Endodermal cell (in vitro differentiated cells): ENCODE measurements around the gene RASL10B. TPM values are rescaled to one million over a fixed set of nuclear protein-coding genes. Genes with fewer than 3 reads are reported as not detected.

Experiments
- DNase-seq: peaks from one replicate; pipeline ENCODE4 v3.0.0-alpha.2; 2017
- H3K27ac ChIP-seq: 2 replicates; pipeline ENCODE4 v1.5.1; 2013; ENCODE audit warnings: mild to moderate bottlenecking, low read depth, low read length, moderate library complexity
- H3K27me3 ChIP-seq: 2 replicates; pipeline ENCODE4 v1.6.1; 2013; ENCODE audit warnings: mild to moderate bottlenecking, low read length, moderate library complexity; ENCODE audit not compliant: insufficient read depth, control insufficient read depth, poor library complexity, severe bottlenecking
- H3K36me3 ChIP-seq: 2 replicates; pipeline ENCODE4 v1.7.0; 2013; ENCODE audit warnings: mild to moderate bottlenecking, low read length, moderate library complexity; ENCODE audit not compliant: control insufficient read depth, insufficient read depth
- H3K4me1 ChIP-seq: one replicate; pipeline ENCODE4 v1.7.0; 2013; ENCODE audit warnings: low read length; ENCODE audit not compliant: control insufficient read depth, insufficient read depth
- H3K4me3 ChIP-seq: 2 replicates; pipeline ENCODE4 v1.5.1; 2013; ENCODE audit warnings: mild to moderate bottlenecking, low read length, moderate library complexity
- H3K9ac ChIP-seq: 2 replicates; pipeline ENCODE4 v1.6.1; 2013; ENCODE audit warnings: mild to moderate bottlenecking, low read length, moderate library complexity; ENCODE audit not compliant: poor library complexity, severe bottlenecking; ENCODE audit errors: extremely low read depth
- H3K9me3 ChIP-seq: 2 replicates; pipeline ENCODE4 v1.6.1; 2013; ENCODE audit warnings: mild to moderate bottlenecking, low read length, moderate library complexity; ENCODE audit not compliant: control insufficient read depth
- H3K27ac Mint-ChIP-seq: 2 replicates; pipeline ENCODE4 v1.8.0; 2020; ENCODE audit warnings: mixed read lengths
- H3K27me3 Mint-ChIP-seq: 2 replicates; pipeline ENCODE4 v1.8.0; 2021; ENCODE audit warnings: mild to moderate bottlenecking, mixed read lengths; ENCODE audit not compliant: insufficient read depth
- H3K36me3 Mint-ChIP-seq: 2 replicates; pipeline ENCODE4 v1.8.0; 2020; ENCODE audit warnings: low read depth, mixed read lengths
- H3K4me1 Mint-ChIP-seq: 2 replicates; pipeline ENCODE4 v1.8.0; 2020; ENCODE audit warnings: mixed read lengths
- H3K4me3 Mint-ChIP-seq: 2 replicates; pipeline ENCODE4 v1.8.0; 2020; ENCODE audit warnings: mild to moderate bottlenecking, moderate library complexity, mixed read lengths
- H3K9me3 Mint-ChIP-seq: 2 replicates; pipeline ENCODE4 v1.8.0; 2020; ENCODE audit warnings: mild to moderate bottlenecking, mixed read lengths
- WGBS, 2 experiments: methylation state at CpG; one replicate each; pipeline versions ENCODE4 v1.1.5 to v1.1.7; 2013; ENCODE audit warnings: missing lambda C conversion rate in 2 of 2, mixed read lengths in 1 of 2; ENCODE audit not compliant: insufficient coverage in 1 of 2, insufficient read length in 1 of 2; 5-methylcytosine and 5-hydroxymethylcytosine counted together
- total RNA-seq, 2 donors: library from RNA; stranded (reverse); fragmentation: NEBNext Ultra II Directional in 1 of 2; extraction: Animal tissue kit (Norgen Biotek cat#: 25700) in 1 of 2; gene quantifications; 2 replicates in 1 of 2; 3 replicates in 1 of 2; pipeline ENCODE4 v1.2.1, GENCODE V29; 2021
- TF ChIP-seq, protein P1 (sequence below): fragments of 200-600 bp; sonication (generic); conservative IDR thresholded peaks from 2 replicates; pipeline ENCODE4 v1.5.0; 2021; ENCODE audit warnings: antibody characterized with exemption, mild to moderate bottlenecking

Gene RASL10B
- total RNA-seq, 2 donors from 2014 or later = 28.6 to 31.9 TPM

DNA sequence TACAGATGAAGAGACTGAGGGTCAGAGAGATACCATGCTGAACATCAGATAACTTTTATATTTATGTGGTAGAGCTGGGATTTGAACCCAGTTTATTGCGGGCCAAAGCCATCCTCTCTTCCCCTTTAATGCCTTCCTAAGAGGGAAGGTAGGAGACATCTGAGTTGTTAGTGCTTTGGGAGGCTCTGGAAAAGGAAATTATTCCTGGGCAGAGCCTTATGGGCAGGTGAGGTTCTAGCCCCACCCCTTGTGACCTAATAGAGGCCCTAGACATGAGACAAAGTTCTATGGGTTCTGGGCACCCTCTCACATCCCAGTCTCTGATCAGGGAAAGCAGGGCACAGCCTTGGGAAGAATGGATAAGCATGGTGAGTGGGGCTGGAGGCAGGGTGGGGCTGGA is 29.1 kb downstream of the RASL10B start, which contains the start of gene C17orf50:
Gene C17orf50, plus strand, starts transcription at position 301 of the 400 bp plus-strand sequence. Its CDS starts 55 bp downstream, at position 356.
- Histone ChIP-seq H3K4me3 (no peak within 1 kb of the TSS), H3K36me3 (no peaks in the 10 kb centered on the region), H3K27me3 (no peaks in the 10 kb centered on the region), H3K4me1 (no peaks in the 10 kb centered on the region), H3K9ac (no peak within 1 kb of the TSS), H3K9me3 (no peaks in the 10 kb centered on the region), H3K27ac (no peak within 1 kb of the TSS)
- Mint-ChIP-seq H3K4me3 (no peak within 1 kb of the TSS), H3K4me1 (peaks cover 6% of the 10 kb centered on the region), H3K9me3 (no peaks in the 10 kb centered on the region), H3K27me3 (peaks cover 11% of the 10 kb centered on the region), H3K27ac (no peak within 1 kb of the TSS), H3K36me3 (no peaks in the 10 kb centered on the region)
- no peak for DNase-seq
- WGBS, 2 experiments = 100% methylated on average over 1 of the region's 1 CpG; no CpG with 5 or more reads in 1 of the 2 experiments
- TF ChIP-seq, protein P1, sequence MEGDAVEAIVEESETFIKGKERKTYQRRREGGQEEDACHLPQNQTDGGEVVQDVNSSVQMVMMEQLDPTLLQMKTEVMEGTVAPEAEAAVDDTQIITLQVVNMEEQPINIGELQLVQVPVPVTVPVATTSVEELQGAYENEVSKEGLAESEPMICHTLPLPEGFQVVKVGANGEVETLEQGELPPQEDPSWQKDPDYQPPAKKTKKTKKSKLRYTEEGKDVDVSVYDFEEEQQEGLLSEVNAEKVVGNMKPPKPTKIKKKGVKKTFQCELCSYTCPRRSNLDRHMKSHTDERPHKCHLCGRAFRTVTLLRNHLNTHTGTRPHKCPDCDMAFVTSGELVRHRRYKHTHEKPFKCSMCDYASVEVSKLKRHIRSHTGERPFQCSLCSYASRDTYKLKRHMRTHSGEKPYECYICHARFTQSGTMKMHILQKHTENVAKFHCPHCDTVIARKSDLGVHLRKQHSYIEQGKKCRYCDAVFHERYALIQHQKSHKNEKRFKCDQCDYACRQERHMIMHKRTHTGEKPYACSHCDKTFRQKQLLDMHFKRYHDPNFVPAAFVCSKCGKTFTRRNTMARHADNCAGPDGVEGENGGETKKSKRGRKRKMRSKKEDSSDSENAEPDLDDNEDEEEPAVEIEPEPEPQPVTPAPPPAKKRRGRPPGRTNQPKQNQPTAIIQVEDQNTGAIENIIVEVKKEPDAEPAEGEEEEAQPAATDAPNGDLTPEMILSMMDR = no peak

DNA sequence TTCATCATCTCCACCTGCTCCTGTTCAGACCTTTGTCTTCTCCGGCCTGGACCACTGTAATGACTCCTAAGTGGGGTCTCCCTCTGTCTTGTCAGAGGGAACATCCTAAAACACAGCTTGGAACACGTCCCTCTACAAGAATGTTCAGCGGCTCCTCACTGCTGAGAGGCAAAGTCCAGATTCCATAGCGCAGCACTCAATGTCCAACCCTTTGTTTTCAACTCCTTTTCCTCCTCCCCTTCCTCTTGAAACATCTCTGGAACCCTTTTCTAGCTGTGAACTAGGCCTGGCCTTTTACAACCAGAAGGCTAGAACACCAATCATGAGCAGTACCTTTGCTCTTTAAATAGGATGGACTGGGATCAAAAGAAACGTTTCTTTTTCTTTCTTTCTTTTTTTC is 30.2 kb downstream of the RASL10B start:
- no peak for DNase-seq
- 90 to 91% methylated on average over 5 of the region's 5 CpGs for WGBS, 2 experiments
- H3K36me3 Mint-ChIP-seq = no peaks in the 10 kb centered on the region
- Histone ChIP-seq H3K27me3 (no peaks in the 10 kb centered on the region), H3K9me3 (no peaks in the 10 kb centered on the region), H3K36me3 (no peaks in the 10 kb centered on the region), H3K4me1 (no peaks in the 10 kb centered on the region), H3K27ac (no peak overlapping the region), H3K4me3 (no peak overlapping the region), H3K9ac (no peak overlapping the region)
- no peak overlapping the region for H3K27ac Mint-ChIP-seq
- H3K9me3 Mint-ChIP-seq = no peaks in the 10 kb centered on the region
- H3K4me1 Mint-ChIP-seq = peaks cover 6% of the 10 kb centered on the region
- TF ChIP-seq, protein P1 = no peak
- H3K27me3 Mint-ChIP-seq = peaks cover 17% of the 10 kb centered on the region
- no peak overlapping the region for H3K4me3 Mint-ChIP-seq

DNA sequence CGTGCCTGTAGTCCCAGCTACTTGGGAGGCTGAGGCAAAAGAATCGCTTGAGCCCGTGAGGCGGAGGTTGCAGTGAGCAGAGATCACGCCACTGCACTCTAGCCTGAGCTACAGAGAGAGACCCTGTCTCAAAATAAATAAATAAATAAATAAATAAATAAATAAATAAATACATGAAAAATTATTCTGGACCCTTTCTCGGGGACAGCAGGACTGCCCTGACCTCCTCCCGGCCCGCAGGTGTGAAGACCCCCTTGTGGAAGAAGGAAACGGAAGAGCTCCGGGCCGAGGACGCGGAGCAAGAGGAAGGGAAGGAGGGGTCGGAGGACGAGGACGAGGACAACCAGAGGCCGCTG is 32.3 kb downstream of the RASL10B start:
- H3K27me3 ChIP-seq = no peaks in the 10 kb centered on the region
- no peak overlapping the region for H3K27ac ChIP-seq
- peak overlapping the region; percentile 68 for H3K4me3 Mint-ChIP-seq
- no peaks in the 10 kb centered on the region for H3K36me3 ChIP-seq
- H3K27ac Mint-ChIP-seq = no peak overlapping the region
- H3K9me3 ChIP-seq = no peaks in the 10 kb centered on the region
- TF ChIP-seq, protein P1 = no peak
- H3K36me3 Mint-ChIP-seq = no peaks in the 10 kb centered on the region
- no peaks in the 10 kb centered on the region for H3K4me1 ChIP-seq
- H3K27me3 Mint-ChIP-seq = peaks cover 29% of the 10 kb centered on the region
- DNase-seq = no peak
- no peak overlapping the region for H3K4me3 ChIP-seq
- no peaks in the 10 kb centered on the region for H3K9me3 Mint-ChIP-seq
- H3K9ac ChIP-seq = no peak overlapping the region
- H3K4me1 Mint-ChIP-seq = peaks cover 6% of the 10 kb centered on the region
- WGBS, 2 experiments = 36 to 39% methylated on average over 11 to 16 of the region's 17 CpGs
